NAMALWA (cell line): Measurements from ENCODE around the gene USP50.
"Not testable (repeated sequence)": the region's sequence is repeated elsewhere in the genome, so short reads cannot be mapped to it uniquely, and the experiment has no call there.

Experiments
- DNase-seq: peaks from one replicate; pipeline ENCODE4 v3.0.0-alpha.2; 2015; ENCODE audit warnings: low spot score

Gene USP50

GRCh38 chr15:50546566-50546965 lies at the start of gene USP50:
TSS of gene USP50 (minus strand) at chr15:50546666. CDS start at chr15:50546525, 141 bp downstream.
- DNase-seq, result no peak

- no peak for DNase-seq
Observed at GRCh38 chr15:50594311-50594710, 47.8 kb upstream of the USP50 start.

GRCh38 chr15:50593761-50594160 lies 47.3 kb upstream of the USP50 start:
- no peak for DNase-seq

GRCh38 chr15:50590288-50590687 lies 43.8 kb upstream of the USP50 start:
- no peak for DNase-seq

GRCh38 chr15:50577492-50577891 lies 31.0 kb upstream of the USP50 start:
- DNase-seq, result no peak

- DNase-seq, result no peak
Observed at GRCh38 chr15:50576166-50576565, 29.7 kb upstream of the USP50 start.

- not testable (repeated sequence) for DNase-seq
Observed at GRCh38 chr15:50573842-50574241, 27.4 kb upstream of the USP50 start.

GRCh38 chr15:50563756-50564155 lies 17.3 kb upstream of the USP50 start:
- no peak for DNase-seq

GRCh38 chr15:50562735-50563640 lies 16.5 kb upstream of the USP50 start:
- DNase-seq, result no peak

- DNase-seq, result no peak
Observed at GRCh38 chr15:50558012-50558411, 11.5 kb upstream of the USP50 start.

GRCh38 chr15:50556642-50557371 lies 10.3 kb upstream of the USP50 start:
- DNase-seq, result no peak

- no peak for DNase-seq
Observed at GRCh38 chr15:50552238-50552637, 5.8 kb upstream of the USP50 start.

GRCh38 chr15:50549326-50549725 lies 2.9 kb upstream of the USP50 start:
- DNase-seq, result no peak

- DNase-seq, result no peak
Observed at GRCh38 chr15:50544368-50544767, 2.1 kb downstream of the USP50 start.

- DNase-seq, result no peak
Observed at GRCh38 chr15:50543556-50543955, 2.9 kb downstream of the USP50 start.

- no peak for DNase-seq
Observed at GRCh38 chr15:50542887-50543210, 3.6 kb downstream of the USP50 start.

- DNase-seq, result no peak
Observed at GRCh38 chr15:50531766-50532165, 14.7 kb downstream of the USP50 start.

- DNase-seq, result no peak
Observed at GRCh38 chr15:50531163-50531562, 15.3 kb downstream of the USP50 start.

GRCh38 chr15:50523851-50524251 lies 22.6 kb downstream of the USP50 start:
- no peak for DNase-seq

GRCh38 chr15:50519740-50520425 lies 26.6 kb downstream of the USP50 start:
- no peak for DNase-seq

- no peak for DNase-seq
Observed at GRCh38 chr15:50513001-50513400, 33.5 kb downstream of the USP50 start.

GRCh38 chr15:50506121-50506520 lies 40.3 kb downstream of the USP50 start:
- DNase-seq, result no peak

GRCh38 chr15:50505656-50506055 lies 40.8 kb downstream of the USP50 start:
- DNase-seq, result not testable (repeated sequence)
